ENCODE data around the gene DIS3.
"Not testable (repeated sequence)": the region's sequence is repeated elsewhere in the genome, so short reads cannot be mapped to it uniquely, and the experiment has no call there.

DIS3 gene

GRCh38 chr13:72745260-72745659, 36.4 kb downstream of the DIS3 start:
- DNase-seq = no peak

- DNase-seq = no peak
Observed at GRCh38 chr13:72740015-72740414, 41.7 kb downstream of the DIS3 start.

- no peak for DNase-seq
Observed at GRCh38 chr13:72737033-72737432, 44.7 kb downstream of the DIS3 start.

- DNase-seq = no peak
Observed at GRCh38 chr13:72728290-72728605, 53.5 kb downstream of the DIS3 start.

GRCh38 chr13:72727417-72728289, 54.0 kb downstream of the DIS3 start, which contains the start of the genes BORA and MZT1:
Gene BORA, plus strand, starts transcription at chr13:72727923. Its CDS starts 1,018 bp downstream, at chr13:72728941.
Gene MZT1, minus strand, starts transcription at chr13:72727629. Its CDS starts 27 bp downstream, at chr13:72727602.
- peak; percentile 90 for DNase-seq

GRCh38 chr13:72726726-72727416, 54.8 kb downstream of the DIS3 start:
- DNase-seq = peak; percentile 22

- DNase-seq = not testable (repeated sequence)
Observed at GRCh38 chr13:72726185-72726584, 55.5 kb downstream of the DIS3 start.

- DNase-seq = no peak
Observed at GRCh38 chr13:72716776-72717175, 64.9 kb downstream of the DIS3 start.

Measured in activated T-cell treated with anti-CD3 and anti-CD28 coated beads for 4 hours (primary cell).